Renal cortex interstitium (tissue), 11 donors: ENCODE data around the gene CDK3. TPM values are rescaled to one million over a fixed set of nuclear protein-coding genes. Genes with fewer than 3 reads are reported as not detected.

Experiments used
- DNase-seq, 11 donors: peaks; one replicate each; pipeline ENCODE4 v3.0.0-alpha.2; 2013; ENCODE audit warnings: low read depth in 9 of 11, low spot score in 4 of 11; ENCODE audit errors: extremely low read depth in 1 of 11
- polyA plus RNA-seq, 3 donors: library from polyadenylated mRNA; unstranded; fragments of 120-200 nt; gene quantifications; one replicate each; pipeline ENCODE4 v1.2.1, GENCODE V29; 2013; ENCODE audit not compliant: insufficient read length in 3 of 3

Gene CDK3
- polyA plus RNA-seq, 3 donors, result 12.7 to 26.6 (median 15.7) TPM

DNA sequence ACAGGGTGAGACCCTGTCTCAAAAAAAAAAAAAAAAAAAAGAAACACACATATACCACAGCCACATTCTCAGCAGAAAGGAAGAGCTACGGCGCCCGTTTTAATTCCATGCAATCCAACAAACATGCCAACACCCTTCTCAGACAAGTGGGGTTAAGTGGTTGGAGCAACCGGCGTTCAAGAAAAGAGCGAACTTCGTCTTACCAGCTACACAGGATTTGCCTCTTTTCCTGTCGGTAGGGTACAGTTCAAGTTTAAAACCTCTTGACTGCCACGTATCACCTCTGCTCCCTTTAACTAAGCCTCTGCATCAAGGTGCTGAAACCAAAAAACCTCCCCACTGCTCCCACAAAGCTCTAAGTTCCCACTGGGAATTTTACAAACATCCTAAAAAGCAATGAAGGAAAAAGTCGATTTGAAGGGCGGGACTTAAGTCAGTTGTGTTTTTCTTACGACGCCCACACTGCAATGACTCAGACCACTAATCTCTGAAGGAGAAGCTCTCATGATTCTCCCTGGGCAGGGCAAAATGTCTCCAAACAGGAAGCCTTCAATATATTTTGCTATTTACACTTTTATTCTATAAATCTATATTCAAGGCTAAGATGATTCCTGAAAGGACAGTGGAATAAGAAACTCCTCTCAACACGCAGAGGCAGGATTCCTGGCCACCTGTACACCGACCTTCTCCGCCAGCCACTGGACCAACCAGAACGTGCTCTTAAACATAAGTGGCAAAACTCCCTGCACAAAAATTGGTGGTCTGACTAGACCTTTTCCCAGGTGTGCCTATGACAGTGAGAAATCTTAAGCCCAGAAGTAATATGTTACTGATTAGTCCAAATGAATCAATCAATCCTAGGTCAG is 52.8 kb downstream of the CDK3 start:
- no peak for DNase-seq

DNA sequence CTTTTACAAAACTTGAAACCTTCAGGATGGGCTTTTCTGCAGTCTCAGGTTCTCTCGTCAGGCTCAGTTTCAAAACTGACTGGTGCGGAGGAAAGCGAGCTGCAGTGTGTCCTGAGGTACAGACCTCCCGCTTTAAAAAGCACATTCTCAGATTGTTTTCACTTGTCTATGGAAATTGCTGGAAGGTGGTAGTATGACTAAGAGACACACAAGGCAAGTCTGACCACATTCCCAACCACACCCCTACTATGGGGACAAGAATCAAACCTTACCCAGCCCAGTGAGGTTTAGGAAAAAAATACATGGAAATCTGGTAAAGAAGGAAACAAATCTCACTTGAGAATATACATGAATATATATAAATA is 53.4 kb downstream of the CDK3 start:
- DNase-seq, result no peak

Other genes starting within 250 kb of the CDK3 start
- gene GALK1, start 235.7 kb upstream of the CDK3 start, polyA plus RNA-seq, result 10 to 100 TPM; 19.7 to 37.6 (median 32.9) TPM
- 10 to 100 TPM; 34.1 to 52.2 (median 42.4) TPM for gene UNK, start 216.0 kb upstream of the CDK3 start, polyA plus RNA-seq
- 1 to 10 TPM; 4.5 to 6.9 (median 5.5) TPM for gene UNC13D, start 156.5 kb upstream of the CDK3 start, polyA plus RNA-seq
- 100 to 1,000 TPM in 1 of 3 donors, 10 to 100 TPM in 2; 73.9 to 104 (median 86.0) TPM for gene WBP2, start 145.5 kb upstream of the CDK3 start, polyA plus RNA-seq
- 1 to 10 TPM; 5.1 to 9.3 (median 9.3) TPM for gene TRIM47, start 122.3 kb upstream of the CDK3 start, polyA plus RNA-seq
- gene TRIM65, start 103.9 kb upstream of the CDK3 start, polyA plus RNA-seq, result 10 to 100 TPM; 11.2 to 18.4 (median 15.5) TPM
- 10 to 100 TPM; 68.1 to 97.2 (median 95.4) TPM for gene MRPL38, start 96.0 kb upstream of the CDK3 start, polyA plus RNA-seq
- gene FBF1, start 59.8 kb upstream of the CDK3 start, polyA plus RNA-seq, result 10 to 100 TPM in 2 of 3 donors, 1 to 10 TPM in 1; 7.5 to 14.4 (median 12.4) TPM
- 10 to 100 TPM; 31.0 to 37.8 (median 32.4) TPM for gene ACOX1, start 21.7 kb upstream of the CDK3 start, polyA plus RNA-seq
- 10 to 100 TPM; 19.5 to 26.9 (median 23.3) TPM for gene TEN1, start 21.6 kb upstream of the CDK3 start, polyA plus RNA-seq
- 10 to 100 TPM; 13.5 to 25.8 (median 19.3) TPM for gene EVPL, start 26.5 kb downstream of the CDK3 start, polyA plus RNA-seq
- gene SRP68, start 71.7 kb downstream of the CDK3 start, polyA plus RNA-seq, result 100 to 1,000 TPM; 101 to 122 (median 118) TPM
- 1 to 10 TPM in 1 of 3 donors, under 1 TPM in 2; 0.28 to 1.8 (median 0.29) TPM for gene GALR2, start 73.9 kb downstream of the CDK3 start, polyA plus RNA-seq
- 10 to 100 TPM in 2 of 3 donors, 1 to 10 TPM in 1; 8.5 to 24.6 (median 15.8) TPM for gene ZACN, start 78.3 kb downstream of the CDK3 start, polyA plus RNA-seq
- gene EXOC7, start 102.9 kb downstream of the CDK3 start, polyA plus RNA-seq, result 100 to 1,000 TPM; 150 to 184 (median 159) TPM
- 10 to 100 TPM; 16.7 to 26.9 (median 23.6) TPM for gene FOXJ1, start 140.4 kb downstream of the CDK3 start, polyA plus RNA-seq
- 10 to 100 TPM; 27.2 to 31.8 (median 31.6) TPM for gene RNF157, start 239.6 kb downstream of the CDK3 start, polyA plus RNA-seq